ENCODE results near the gene SSBP3.
A peak's percentile ranks its signal among the peaks of the same experiment; 100 is the strongest.
"Not testable (repeated sequence)": the region's sequence is repeated elsewhere in the genome, so short reads cannot be mapped to it uniquely, and the experiment has no call there.

Gene SSBP3

DNA sequence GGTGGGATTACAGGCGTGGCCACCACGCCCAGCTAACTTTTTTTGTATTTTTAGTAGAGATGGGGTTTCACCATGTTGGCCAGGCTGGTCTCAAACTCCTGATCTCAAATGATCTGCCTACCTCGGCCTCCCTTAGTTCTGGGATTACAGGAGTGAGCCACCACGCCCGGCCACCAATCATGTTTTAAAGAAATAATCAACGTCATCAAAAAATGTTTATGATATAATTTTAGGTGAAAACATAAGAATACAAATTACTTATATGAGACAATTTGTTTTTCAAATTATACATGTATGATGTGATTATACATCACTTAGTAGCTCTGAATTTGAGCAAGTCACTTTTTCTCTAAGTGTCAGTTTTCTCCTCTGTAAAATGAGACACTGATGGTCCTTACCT lies 31.6 kb upstream of the SSBP3 start:
- no peak overlapping the region for H3K4me3 ChIP-seq (replicated peaks; ENCODE audit: low read depth, low read length)
- TF ChIP-seq, protein P1, sequence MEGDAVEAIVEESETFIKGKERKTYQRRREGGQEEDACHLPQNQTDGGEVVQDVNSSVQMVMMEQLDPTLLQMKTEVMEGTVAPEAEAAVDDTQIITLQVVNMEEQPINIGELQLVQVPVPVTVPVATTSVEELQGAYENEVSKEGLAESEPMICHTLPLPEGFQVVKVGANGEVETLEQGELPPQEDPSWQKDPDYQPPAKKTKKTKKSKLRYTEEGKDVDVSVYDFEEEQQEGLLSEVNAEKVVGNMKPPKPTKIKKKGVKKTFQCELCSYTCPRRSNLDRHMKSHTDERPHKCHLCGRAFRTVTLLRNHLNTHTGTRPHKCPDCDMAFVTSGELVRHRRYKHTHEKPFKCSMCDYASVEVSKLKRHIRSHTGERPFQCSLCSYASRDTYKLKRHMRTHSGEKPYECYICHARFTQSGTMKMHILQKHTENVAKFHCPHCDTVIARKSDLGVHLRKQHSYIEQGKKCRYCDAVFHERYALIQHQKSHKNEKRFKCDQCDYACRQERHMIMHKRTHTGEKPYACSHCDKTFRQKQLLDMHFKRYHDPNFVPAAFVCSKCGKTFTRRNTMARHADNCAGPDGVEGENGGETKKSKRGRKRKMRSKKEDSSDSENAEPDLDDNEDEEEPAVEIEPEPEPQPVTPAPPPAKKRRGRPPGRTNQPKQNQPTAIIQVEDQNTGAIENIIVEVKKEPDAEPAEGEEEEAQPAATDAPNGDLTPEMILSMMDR (IDR thresholded peaks at IDR 0.05; ENCODE audit: low read length, missing control alignments) = no peak
- no peak for DNase-seq (ENCODE audit: low read depth)

DNA sequence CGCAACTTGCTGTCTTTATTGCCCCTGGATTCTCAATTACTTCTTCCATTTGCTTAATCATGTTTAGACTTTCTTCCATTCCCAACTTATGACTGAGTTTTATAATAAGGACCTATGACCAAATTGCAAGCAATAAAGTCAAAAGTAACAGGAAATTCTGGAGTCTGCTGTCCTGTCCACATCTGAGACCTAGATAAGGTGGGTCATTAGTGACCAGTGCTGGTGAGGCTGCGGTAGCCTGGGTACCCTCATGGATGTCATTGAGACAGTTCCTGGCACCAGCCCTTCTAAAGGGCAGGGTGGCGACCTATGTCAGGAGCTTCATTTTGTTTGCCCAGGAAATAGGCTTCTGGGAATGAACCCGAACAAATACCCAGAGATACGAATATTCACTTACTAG lies 30.6 kb upstream of the SSBP3 start:
- TF ChIP-seq, protein P1 (IDR thresholded peaks at IDR 0.05; ENCODE audit: low read length, missing control alignments) = no peak
- DNase-seq (ENCODE audit: low read depth) = no peak
- H3K4me3 ChIP-seq (replicated peaks; ENCODE audit: low read depth, low read length) = no peak overlapping the region

DNA sequence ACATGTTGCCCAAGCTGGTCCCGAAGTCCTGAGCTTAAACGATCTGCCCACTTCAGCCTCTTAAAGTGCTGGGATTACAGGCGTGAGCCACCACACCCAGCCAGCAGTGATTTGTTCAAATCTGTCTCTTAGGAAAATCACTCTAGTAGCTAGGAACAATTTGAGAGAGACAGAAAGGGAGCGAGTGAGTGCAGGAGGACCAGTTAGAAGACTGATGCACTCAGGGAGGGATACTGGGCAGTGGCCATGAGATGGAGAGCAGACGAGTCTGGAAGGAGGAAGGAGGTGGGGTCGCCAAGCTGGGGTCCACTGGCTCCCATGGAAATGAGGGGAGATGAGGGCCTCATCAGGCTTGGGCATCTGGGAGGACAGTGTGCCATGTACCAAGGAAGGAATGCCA lies 23.6 kb upstream of the SSBP3 start:
- DNase-seq (ENCODE audit: low read depth) = no peak
- TF ChIP-seq, protein P1 (IDR thresholded peaks at IDR 0.05; ENCODE audit: low read length, missing control alignments) = no peak
- H3K4me3 ChIP-seq (replicated peaks; ENCODE audit: low read depth, low read length) = no peak overlapping the region

DNA sequence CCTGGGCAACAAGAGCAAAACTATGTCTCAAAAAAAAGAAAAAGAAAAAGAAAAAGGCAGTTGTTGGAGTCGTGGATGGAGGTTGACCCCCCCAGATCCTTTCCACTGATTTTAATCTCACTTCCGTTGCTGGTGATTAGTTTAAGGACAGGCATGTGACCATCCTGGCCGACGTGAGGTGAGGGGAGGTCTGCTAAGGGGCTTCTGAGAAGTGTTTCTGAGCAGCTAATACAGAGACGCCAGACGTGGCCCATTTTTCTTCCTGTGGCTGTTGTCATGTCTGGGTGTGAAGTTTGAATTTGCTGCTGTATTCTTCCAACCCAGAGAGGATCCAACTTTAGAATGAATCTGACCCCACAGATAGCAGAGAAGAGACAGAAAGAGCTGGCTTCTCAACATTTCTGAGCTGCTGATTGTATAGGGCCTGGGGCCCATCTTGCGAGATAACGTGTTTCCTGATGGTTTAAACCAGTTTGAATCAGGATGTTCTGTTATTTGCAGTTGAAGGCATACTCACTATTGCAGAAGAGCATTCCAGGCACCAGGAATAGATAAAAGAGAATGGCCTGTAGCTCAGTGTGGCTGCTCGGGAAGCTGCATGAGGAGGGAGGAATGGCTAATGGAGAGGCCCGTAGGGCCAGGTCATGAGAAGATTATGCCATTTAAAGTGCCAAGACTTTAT lies 22.8 kb upstream of the SSBP3 start:
- TF ChIP-seq, protein P1 (IDR thresholded peaks at IDR 0.05; ENCODE audit: low read length, missing control alignments) = no peak
- no peak overlapping the region for H3K4me3 ChIP-seq (replicated peaks; ENCODE audit: low read depth, low read length)

DNA sequence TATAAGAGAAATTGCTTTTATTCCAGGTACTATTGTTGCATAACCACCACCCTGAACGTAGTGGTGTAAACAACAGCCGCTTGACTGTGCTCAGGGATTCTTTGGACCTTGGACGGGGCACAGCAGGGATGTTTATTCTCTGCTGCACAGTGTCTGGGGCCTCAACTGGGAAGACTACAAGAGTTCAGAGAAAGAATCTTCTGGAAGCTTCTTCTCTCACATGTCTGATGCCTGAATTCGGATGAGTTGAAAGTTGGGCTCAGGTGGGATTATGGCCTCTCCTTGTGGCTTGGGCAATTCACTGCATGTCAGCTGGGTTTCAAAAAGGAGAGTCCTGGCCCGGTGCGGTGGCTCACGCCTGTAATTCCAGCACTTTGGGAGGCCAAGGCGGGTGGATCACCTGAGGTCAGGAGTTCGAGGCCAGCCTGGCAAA lies 19.0 kb upstream of the SSBP3 start:
- no peak overlapping the region for H3K4me3 ChIP-seq (replicated peaks; ENCODE audit: low read depth, low read length)
- DNase-seq (ENCODE audit: low read depth) = no peak
- TF ChIP-seq, protein P1 (IDR thresholded peaks at IDR 0.05; ENCODE audit: low read length, missing control alignments) = peak; percentile 9

More for the DNA sequence above, 22.8 kb upstream of the SSBP3 start:
- DNase-seq (ENCODE audit: low read depth) = peak; percentile 16

DNA sequence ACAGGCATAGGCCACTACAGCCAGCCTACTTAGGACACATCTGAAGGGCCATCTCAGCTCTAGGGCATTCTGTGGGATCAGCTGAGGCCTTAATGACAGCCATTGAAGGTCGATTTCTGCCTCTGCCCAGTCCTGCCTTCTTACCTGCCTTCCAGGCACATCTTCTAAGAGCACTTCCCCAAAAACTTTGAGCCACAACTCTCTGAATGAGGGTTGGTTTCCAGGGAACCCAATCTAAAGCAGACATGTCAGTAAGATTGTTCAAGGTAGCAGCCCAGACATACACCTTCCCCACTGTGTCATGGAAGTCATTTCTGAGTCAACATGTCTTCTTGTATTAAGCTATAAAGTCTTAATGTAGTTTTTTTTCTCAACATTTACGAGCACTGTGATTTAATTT lies 18.2 kb upstream of the SSBP3 start:
- DNase-seq (ENCODE audit: low read depth) = no peak
- TF ChIP-seq, protein P1 (IDR thresholded peaks at IDR 0.05; ENCODE audit: low read length, missing control alignments) = no peak
- no peak overlapping the region for H3K4me3 ChIP-seq (replicated peaks; ENCODE audit: low read depth, low read length)

DNA sequence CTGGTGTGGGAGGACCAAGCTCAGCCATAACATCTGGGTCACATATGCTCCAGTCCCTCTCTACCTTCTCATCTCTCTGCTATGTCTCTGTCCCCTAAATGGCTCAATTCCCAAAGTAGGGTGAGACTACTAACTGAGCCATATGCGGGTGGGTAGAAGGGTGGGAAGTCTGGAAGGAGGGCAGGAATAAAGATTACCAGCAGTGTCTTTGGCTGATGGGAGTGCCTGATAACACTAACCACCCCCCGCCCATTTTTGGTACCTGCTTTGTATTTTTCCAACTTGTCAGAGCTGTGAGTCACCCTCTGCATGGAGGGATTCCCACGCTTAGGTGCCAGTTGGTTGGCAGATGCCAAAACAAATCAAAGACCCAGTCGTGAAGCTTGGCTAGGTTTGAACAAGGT lies 14.9 kb upstream of the SSBP3 start:
- H3K4me3 ChIP-seq (replicated peaks; ENCODE audit: low read depth, low read length) = no peak overlapping the region
- DNase-seq (ENCODE audit: low read depth) = no peak
- TF ChIP-seq, protein P1 (IDR thresholded peaks at IDR 0.05; ENCODE audit: low read length, missing control alignments) = no peak

DNA sequence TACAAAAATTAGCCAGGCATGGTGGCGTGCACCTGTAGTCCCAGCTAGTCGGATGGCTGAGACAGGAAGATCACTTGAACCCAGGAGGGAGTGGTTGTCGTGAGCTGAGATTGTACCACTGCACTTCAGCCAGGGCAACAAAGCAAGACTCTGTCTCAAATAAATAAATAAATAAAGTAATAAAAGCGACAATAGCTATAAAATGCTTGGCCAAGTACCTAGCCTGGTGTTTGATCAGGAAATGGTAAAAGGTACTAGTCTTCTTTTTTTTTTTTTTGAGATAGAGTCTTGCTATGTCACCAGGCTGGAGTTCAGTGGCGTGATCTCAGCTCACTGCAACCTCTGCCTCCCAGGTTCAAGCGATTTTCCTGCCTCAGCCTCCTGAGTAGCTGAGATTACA lies 12.4 kb upstream of the SSBP3 start:
- not testable (repeated sequence) for DNase-seq (ENCODE audit: low read depth); H3K4me3 ChIP-seq (replicated peaks; ENCODE audit: low read depth, low read length)

Measured in fibroblast of pulmonary artery (primary cell).